Activated gamma-delta T cell (primary cell): ENCODE measurements around the gene RNU1-4.
"Not testable (repeated sequence)": the region's sequence is repeated elsewhere in the genome, so short reads cannot be mapped to it uniquely, and the experiment has no call there.

Experiments
- DNase-seq: peaks from one replicate; lab custom pipeline; 2025; lab: John Stamatoyannopoulos, UW

Gene RNU1-4

GRCh38 chr1:16770139-16770759, 29.9 kb downstream of the RNU1-4 start:
- DNase-seq = not testable (repeated sequence)

GRCh38 chr1:16770896-16771446, 30.7 kb downstream of the RNU1-4 start:
- not testable (repeated sequence) for DNase-seq

GRCh38 chr1:16772275-16773204, 32.2 kb downstream of the RNU1-4 start:
- DNase-seq = not testable (repeated sequence)

DNA sequence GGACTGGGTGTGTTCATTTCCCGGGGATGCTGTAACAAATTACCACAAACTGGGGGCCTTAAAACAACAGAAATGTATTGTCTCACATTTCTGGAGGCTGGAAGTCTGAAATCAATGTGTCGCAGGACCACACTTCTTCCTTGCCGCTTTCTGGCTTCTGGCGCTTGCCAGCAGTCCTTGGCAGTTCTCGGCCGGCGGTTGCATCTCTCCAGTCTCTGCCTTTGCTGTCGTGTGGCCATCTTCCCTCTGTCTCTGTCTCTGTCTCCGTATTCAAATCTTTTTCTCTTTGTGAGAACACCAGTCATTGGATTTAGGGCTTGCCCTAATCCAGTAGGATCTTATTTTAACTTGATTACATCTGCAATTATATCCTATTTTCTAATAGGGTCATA, 32.9 kb downstream of the RNU1-4 start:
- not testable (repeated sequence) for DNase-seq

- not testable (repeated sequence) for DNase-seq
These were observed 33.4 kb downstream of the RNU1-4 start for GRCh38 chr1:16773723-16774122.

DNA sequence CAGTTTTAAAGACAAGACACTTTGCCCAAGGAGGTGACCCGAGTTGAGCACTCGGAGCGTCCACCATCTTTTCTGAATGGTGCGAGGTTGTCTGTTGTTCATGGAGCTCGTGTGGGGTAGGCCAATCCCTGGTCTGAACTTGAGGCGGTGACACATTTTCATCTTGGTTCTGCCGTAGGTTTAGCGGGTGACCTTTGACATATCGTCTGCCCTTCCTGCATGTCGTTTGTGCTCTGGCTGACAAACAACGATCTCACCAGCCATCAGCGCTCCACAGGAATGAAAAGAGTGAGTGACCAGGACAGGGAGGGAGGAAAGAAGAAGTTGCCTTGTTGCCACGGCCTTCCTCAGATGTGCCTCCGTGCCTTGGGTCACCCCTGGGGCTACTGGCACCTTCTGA, 34.5 kb downstream of the RNU1-4 start:
- not testable (repeated sequence) for DNase-seq

GRCh38 chr1:16775290-16775689, 35.0 kb downstream of the RNU1-4 start:
- not testable (repeated sequence) for DNase-seq

- not testable (repeated sequence) for DNase-seq
These were observed 35.9 kb downstream of the RNU1-4 start for GRCh38 chr1:16776248-16776647.

GRCh38 chr1:16776835-16777234, 36.5 kb downstream of the RNU1-4 start:
- not testable (repeated sequence) for DNase-seq

GRCh38 chr1:16777821-16778220, 37.5 kb downstream of the RNU1-4 start:
- DNase-seq = not testable (repeated sequence)

DNA sequence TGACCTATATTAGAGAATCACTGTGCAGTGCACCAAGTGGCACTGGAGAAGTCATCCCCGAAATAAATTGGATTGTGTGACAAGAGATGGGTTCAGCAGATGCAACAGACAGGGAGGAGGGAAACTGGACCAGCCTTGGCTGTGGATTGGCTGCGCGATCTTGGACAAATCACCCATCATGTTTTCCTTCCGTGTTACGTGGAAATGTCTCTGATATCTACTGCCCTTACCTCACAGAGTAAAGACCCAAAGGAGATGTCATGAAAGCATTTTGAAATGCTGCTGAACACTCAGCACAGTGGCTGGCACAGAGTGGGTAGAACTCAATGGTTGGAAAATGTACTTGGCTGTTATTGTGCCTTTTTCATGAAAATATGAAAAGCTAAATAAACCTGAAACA, 39.2 kb downstream of the RNU1-4 start:
- not testable (repeated sequence) for DNase-seq

DNA sequence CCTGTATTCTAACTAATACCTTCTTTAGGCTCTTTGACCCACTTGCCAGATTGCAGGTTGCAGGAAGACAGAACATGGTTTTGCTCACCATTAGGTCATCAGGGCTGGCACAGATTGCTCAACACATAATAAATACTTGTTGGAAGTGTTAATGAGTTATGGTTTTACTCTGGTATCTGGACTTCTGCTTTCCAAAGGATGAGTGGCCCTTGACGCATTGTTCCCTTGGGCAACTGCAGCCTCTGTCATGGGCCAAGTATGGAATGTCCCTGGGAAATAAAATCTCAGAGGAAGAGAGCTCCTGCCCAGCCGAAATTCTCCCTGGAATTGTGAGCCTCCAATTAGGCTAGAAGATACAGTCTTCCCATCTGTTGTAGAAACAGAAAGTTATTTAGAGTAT, 40.7 kb downstream of the RNU1-4 start:
- not testable (repeated sequence) for DNase-seq

GRCh38 chr1:16781625-16782024, 41.3 kb downstream of the RNU1-4 start:
- not testable (repeated sequence) for DNase-seq

GRCh38 chr1:16784955-16785354, 44.6 kb downstream of the RNU1-4 start:
- DNase-seq = not testable (repeated sequence)

GRCh38 chr1:16786362-16786761, 46.0 kb downstream of the RNU1-4 start:
- DNase-seq = not testable (repeated sequence)

- not testable (repeated sequence) for DNase-seq
These were observed 46.9 kb downstream of the RNU1-4 start for GRCh38 chr1:16787175-16787574.

DNA sequence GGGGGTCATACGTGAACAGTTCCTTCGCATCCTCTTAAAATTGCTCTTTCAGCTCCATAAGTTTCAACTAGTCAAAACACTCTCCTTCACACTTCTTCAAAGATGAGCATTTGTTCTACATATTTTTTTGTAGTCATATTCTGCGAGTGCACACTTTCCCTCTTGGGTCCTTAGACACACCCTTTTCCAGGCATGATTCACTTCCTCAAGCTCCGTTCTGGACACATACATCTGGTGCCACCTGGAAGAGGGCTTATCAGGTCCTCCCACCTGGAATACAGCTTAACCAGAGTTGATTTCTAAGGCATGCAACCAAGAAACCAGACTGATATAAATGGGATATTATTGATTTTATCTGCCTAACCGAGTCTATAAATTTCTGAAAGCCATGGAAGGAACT, 47.4 kb downstream of the RNU1-4 start:
- DNase-seq = not testable (repeated sequence)
